GM12801 (cell line): ENCODE data around the gene TBC1D7.

ENCODE experiments used
- CTCF ChIP-seq: IDR thresholded peaks from one replicate; pipeline ENCODE4 v1.5.1; 2011; ENCODE audit warnings: control low read depth; ENCODE audit not compliant: insufficient read length; ENCODE audit errors: extremely low read depth

Gene TBC1D7

DNA sequence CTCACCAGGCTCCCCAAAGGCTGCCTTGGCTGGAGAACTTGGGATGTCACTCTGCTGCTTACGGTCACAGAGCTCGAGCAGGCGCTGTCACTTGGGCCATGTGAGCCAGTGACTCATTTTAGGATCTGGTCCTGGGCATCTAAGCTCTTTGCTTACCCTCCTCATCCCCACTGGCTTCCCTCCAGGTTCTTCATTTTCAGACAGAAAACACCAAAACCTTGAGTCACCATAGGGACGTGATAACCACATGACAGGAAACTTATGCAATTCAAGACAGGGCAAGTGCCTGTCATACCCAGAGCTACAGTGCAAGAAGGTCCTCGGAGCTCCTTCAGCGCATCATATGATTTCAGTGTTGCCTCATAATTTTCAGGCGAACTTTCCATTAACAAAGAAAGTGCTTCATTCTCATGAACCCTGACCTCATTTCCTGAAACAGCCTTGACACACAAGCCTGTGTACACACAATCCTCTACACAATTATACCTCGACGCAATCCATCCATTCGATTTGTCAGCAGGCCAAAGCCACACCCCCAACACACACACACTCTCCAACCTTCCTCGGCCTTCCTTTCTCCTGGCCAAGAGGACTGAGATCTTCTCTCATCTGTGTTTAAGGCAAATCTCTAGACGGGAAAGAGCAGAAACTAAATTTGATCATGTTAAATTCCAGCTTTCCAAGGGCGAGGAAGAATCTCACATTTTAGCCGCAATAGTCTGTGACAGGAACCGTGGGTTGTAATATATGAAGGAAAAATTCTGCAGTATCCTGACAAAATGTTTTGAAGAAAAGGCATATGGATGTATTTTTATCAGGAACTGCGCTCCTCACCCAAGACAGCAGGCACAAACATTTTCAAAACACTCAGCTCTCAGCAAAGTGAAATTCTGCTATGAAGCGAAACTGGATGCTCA is 25.3 kb downstream of the TBC1D7 start:
- TF ChIP-seq CTCF, result no peak

GRCh38 chr6:13302291-13302690 is 26.0 kb downstream of the TBC1D7 start:
- TF ChIP-seq CTCF, result no peak

- TF ChIP-seq CTCF, result no peak
These were observed 27.4 kb downstream of the TBC1D7 start for GRCh38 chr6:13300643-13301590.

DNA sequence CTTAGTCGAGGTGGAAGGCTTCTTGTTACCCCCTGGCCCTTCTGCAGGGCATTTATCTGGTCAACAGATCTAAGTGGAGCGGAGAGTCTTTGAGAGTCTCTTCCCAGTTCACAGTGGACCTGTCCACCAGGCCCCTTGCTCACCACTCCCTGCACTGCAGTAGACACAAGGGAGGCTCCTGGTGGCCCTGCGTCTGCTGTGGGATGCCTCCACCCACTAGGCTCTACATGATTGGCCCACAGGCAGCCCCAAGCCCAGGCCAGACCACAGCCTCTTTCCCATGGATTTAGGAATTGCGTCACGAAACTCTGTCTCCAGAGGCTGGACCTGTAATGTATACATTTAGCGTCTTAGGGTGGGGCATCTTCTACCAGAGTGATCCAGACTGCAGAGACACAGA is 28.4 kb downstream of the TBC1D7 start:
- TF ChIP-seq CTCF, result no peak

- TF ChIP-seq CTCF, result no peak
These were observed 28.9 kb downstream of the TBC1D7 start for GRCh38 chr6:13299403-13299821.

GRCh38 chr6:13298446-13298845 is 29.9 kb downstream of the TBC1D7 start:
- no peak for TF ChIP-seq CTCF

DNA sequence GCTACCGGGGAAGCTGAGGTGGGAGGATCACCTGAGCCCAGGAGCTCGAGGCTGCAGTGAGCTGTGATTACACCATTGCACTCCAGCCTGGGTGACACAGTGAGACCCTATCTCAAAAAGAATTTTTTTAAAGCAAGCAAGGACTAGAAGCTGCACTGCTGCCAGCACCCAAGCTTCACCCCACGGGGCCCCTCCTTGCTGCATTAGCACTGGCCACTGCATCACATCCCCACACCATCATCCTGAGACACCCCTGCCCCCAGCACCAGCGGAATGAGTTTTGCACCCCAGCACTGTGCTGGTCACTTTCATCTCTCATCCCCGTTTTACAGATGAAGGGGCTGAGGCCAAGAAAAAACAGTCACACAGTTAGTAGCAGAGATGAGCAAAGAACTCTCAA is 30.9 kb downstream of the TBC1D7 start:
- TF ChIP-seq CTCF, result no peak
